HG03558 (cell line): ENCODE results near the gene FBLN7.

Source experiments
- ATAC-seq: cut with Tn5 transposase; IDR thresholded peaks from one replicate; pipeline ENCODE4 v1.9.1; 2021; ENCODE audit warnings: moderate number of reproducible peaks; ENCODE audit not compliant: unreplicated experiment; ENCODE audit errors: extremely low read depth

Gene FBLN7

GRCh38 chr2:112155331-112156151 lies 17.4 kb downstream of the FBLN7 start:
- ATAC-seq = no peak

- ATAC-seq = no peak
Observed at GRCh38 chr2:112156152-112156986, 18.2 kb downstream of the FBLN7 start.

GRCh38 chr2:112157472-112157871 lies 19.3 kb downstream of the FBLN7 start:
- no peak for ATAC-seq

GRCh38 chr2:112159454-112159921 lies 21.3 kb downstream of the FBLN7 start:
- ATAC-seq = no peak

- no peak for ATAC-seq
Observed at GRCh38 chr2:112160283-112161250, 22.4 kb downstream of the FBLN7 start.

- no peak for ATAC-seq
Observed at GRCh38 chr2:112161431-112162145, 23.4 kb downstream of the FBLN7 start.

- no peak for ATAC-seq
Observed at GRCh38 chr2:112162341-112162740, 24.2 kb downstream of the FBLN7 start.

- no peak for ATAC-seq
Observed at GRCh38 chr2:112162956-112163355, 24.8 kb downstream of the FBLN7 start.

- ATAC-seq = no peak
Observed at GRCh38 chr2:112163541-112163981, 25.4 kb downstream of the FBLN7 start.

GRCh38 chr2:112164876-112165275 lies 26.7 kb downstream of the FBLN7 start:
- no peak for ATAC-seq

GRCh38 chr2:112165296-112165695 lies 27.1 kb downstream of the FBLN7 start:
- no peak for ATAC-seq

- ATAC-seq = no peak
Observed at GRCh38 chr2:112166806-112167499, 28.8 kb downstream of the FBLN7 start.

- no peak for ATAC-seq
Observed at GRCh38 chr2:112168422-112169124, 30.4 kb downstream of the FBLN7 start.

GRCh38 chr2:112170495-112170894 lies 32.3 kb downstream of the FBLN7 start:
- ATAC-seq = no peak

GRCh38 chr2:112173646-112174319 lies 35.6 kb downstream of the FBLN7 start:
- ATAC-seq = no peak

GRCh38 chr2:112174383-112174782 lies 36.2 kb downstream of the FBLN7 start:
- ATAC-seq = no peak

GRCh38 chr2:112175333-112175732 lies 37.1 kb downstream of the FBLN7 start:
- no peak for ATAC-seq
